ENCODE data around the gene ANKMY1. TPM values are rescaled to one million over a fixed set of nuclear protein-coding genes. Genes with fewer than 3 reads are reported as not detected.

Gene ANKMY1
- total RNA-seq, 2 experiments from 2014 or later: 25.7 to 26.2 TPM

GRCh38 chr2:240494194-240494793, 63.5 kb downstream of the ANKMY1 start:
- no peak overlapping the region for H3K27ac ChIP-seq (ENCODE audit: low read depth in 1 of 2, low read length in 2 of 2)
- ATAC-seq (ENCODE audit: poor library complexity) (no peak), DNase-seq (no peak)
- Mint-ChIP-seq H3K4me3 (no peak overlapping the region), H3K27ac (no peak overlapping the region), H3K9me3 (peaks cover 17% of the 10 kb centered on the region), H3K27me3 (no peaks in the 10 kb centered on the region), H3K4me1 (ENCODE audit: low read depth) (no peaks in the 10 kb centered on the region), H3K36me3 (ENCODE audit: low read depth) (peaks cover 76% of the 10 kb centered on the region)
- peaks cover 17% of the 10 kb centered on the region for H3K36me3 ChIP-seq (ENCODE audit: insufficient read depth, low read length)
- TF ChIP-seq, protein P1, sequence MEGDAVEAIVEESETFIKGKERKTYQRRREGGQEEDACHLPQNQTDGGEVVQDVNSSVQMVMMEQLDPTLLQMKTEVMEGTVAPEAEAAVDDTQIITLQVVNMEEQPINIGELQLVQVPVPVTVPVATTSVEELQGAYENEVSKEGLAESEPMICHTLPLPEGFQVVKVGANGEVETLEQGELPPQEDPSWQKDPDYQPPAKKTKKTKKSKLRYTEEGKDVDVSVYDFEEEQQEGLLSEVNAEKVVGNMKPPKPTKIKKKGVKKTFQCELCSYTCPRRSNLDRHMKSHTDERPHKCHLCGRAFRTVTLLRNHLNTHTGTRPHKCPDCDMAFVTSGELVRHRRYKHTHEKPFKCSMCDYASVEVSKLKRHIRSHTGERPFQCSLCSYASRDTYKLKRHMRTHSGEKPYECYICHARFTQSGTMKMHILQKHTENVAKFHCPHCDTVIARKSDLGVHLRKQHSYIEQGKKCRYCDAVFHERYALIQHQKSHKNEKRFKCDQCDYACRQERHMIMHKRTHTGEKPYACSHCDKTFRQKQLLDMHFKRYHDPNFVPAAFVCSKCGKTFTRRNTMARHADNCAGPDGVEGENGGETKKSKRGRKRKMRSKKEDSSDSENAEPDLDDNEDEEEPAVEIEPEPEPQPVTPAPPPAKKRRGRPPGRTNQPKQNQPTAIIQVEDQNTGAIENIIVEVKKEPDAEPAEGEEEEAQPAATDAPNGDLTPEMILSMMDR (IDR thresholded peaks at IDR 0.05): no peak
- no peak overlapping the region for H3K4me3 ChIP-seq (ENCODE audit: low read length)
- H3K9me3 ChIP-seq (ENCODE audit: control insufficient read depth in 1 of 2, insufficient read depth in 1 of 2, low read length in 2 of 2): peaks cover 21% of the 10 kb centered on the region in 2 experiments
- H3K4me1 ChIP-seq (ENCODE audit: insufficient read depth, low read length): no peaks in the 10 kb centered on the region
- intact Hi-C loops (cut with DNase I, micrococcal nuclease): no loop called here
- ChIA-PET CTCF (no interaction called here), POLR2A (no interaction called here)
- no peaks in the 10 kb centered on the region for H3K27me3 ChIP-seq (ENCODE audit: control insufficient read depth in 1 of 2, insufficient read depth in 2 of 2, low read length in 2 of 2)

DNA sequence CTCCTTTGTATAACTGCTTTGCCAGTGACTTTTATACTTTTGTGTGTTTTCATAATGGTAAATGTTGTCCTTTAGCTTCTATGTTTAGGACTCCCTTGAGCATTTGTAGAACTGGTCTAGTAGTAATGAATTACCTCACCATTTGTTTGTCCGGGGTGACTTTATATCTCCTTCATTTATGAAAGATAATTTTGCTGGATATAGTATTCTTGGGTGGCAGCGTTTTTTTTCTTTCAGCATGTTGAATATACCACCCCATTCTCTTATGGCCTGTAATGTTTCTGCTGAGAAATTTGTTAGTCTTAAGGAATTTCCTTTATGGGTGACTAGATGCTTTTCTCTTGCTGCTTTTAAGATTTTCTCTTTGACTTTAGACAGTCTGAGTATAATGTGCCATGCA, 66.3 kb downstream of the ANKMY1 start:
- Mint-ChIP-seq H3K4me1 (ENCODE audit: low read depth) (no peaks in the 10 kb centered on the region), H3K4me3 (no peak overlapping the region), H3K9me3 (peaks cover 25% of the 10 kb centered on the region), H3K36me3 (ENCODE audit: low read depth) (peaks cover 78% of the 10 kb centered on the region), H3K27me3 (no peaks in the 10 kb centered on the region), H3K27ac (no peak overlapping the region)
- Histone ChIP-seq H3K9me3 (ENCODE audit: control insufficient read depth in 1 of 2, insufficient read depth in 1 of 2, low read length in 2 of 2) (peaks cover 24 to 43% of the 10 kb centered on the region in 2 experiments), H3K27me3 (ENCODE audit: control insufficient read depth in 1 of 2, insufficient read depth in 2 of 2, low read length in 2 of 2) (no peaks in the 10 kb centered on the region), H3K27ac (ENCODE audit: low read depth in 1 of 2, low read length in 2 of 2) (no peak overlapping the region), H3K4me1 (ENCODE audit: insufficient read depth, low read length) (no peaks in the 10 kb centered on the region), H3K4me3 (ENCODE audit: low read length) (no peak overlapping the region), H3K36me3 (ENCODE audit: insufficient read depth, low read length) (no peaks in the 10 kb centered on the region)
- TF ChIP-seq, protein P1 (IDR thresholded peaks at IDR 0.05): no peak
- ChIA-PET POLR2A (no interaction called here), CTCF (no interaction called here)
- intact Hi-C loops (cut with DNase I, micrococcal nuclease): no loop called here
- DNase-seq (no peak), ATAC-seq (ENCODE audit: poor library complexity) (no peak)

DNA sequence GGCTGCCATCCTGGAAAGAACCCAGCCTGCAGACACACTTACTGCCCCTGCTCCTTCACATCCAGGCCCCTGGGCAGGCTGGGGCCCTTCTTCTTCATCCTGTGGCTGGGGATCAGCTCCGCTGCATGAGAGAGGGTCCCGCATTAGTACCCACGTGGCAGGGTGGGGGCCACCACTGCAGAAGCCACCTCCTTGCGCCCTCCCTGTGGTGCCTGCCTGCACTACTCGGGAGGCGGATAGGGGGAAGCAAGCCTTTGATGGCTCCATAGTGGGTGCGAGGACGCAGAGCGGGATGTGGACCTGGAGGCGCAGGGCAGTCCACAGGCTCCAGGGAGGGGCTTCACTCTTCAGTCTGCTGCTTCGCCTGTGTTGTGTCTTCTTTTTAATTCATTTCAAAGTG, 75.6 kb downstream of the ANKMY1 start:
- TF ChIP-seq, protein P1 (IDR thresholded peaks at IDR 0.05): no peak
- H3K27me3 Mint-ChIP-seq: no peaks in the 10 kb centered on the region
- H3K27ac ChIP-seq (ENCODE audit: low read depth in 1 of 2, low read length in 2 of 2): no peak overlapping the region
- ATAC-seq (ENCODE audit: poor library complexity) (no peak), DNase-seq (peak in 1 of 14 experiments; percentile 3)
- ChIA-PET POLR2A (no interaction called here), CTCF (no interaction called here)
- no peaks in the 10 kb centered on the region for H3K36me3 ChIP-seq (ENCODE audit: insufficient read depth, low read length)
- intact Hi-C loops (cut with DNase I, micrococcal nuclease): no loop called here
- peaks cover 5% of the 10 kb centered on the region for H3K9me3 Mint-ChIP-seq
- H3K4me1 ChIP-seq (ENCODE audit: insufficient read depth, low read length): no peaks in the 10 kb centered on the region
- H3K4me3 ChIP-seq (ENCODE audit: low read length): no peak overlapping the region
- no peak overlapping the region for H3K27ac Mint-ChIP-seq
- H3K36me3 Mint-ChIP-seq (ENCODE audit: low read depth): peaks cover 38% of the 10 kb centered on the region
- H3K4me1 Mint-ChIP-seq (ENCODE audit: low read depth): no peaks in the 10 kb centered on the region
- H3K9me3 ChIP-seq (ENCODE audit: control insufficient read depth in 1 of 2, insufficient read depth in 1 of 2, low read length in 2 of 2): peaks cover 2 to 4% of the 10 kb centered on the region in 2 experiments
- no peak overlapping the region for H3K4me3 Mint-ChIP-seq
- H3K27me3 ChIP-seq (ENCODE audit: control insufficient read depth in 1 of 2, insufficient read depth in 2 of 2, low read length in 2 of 2): no peaks in the 10 kb centered on the region
